ENCODE results near the gene URAD.
"Not testable (repeated sequence)": the region's sequence is repeated elsewhere in the genome, so short reads cannot be mapped to it uniquely, and the experiment has no call there.

The URAD gene

GRCh38 chr13:27972478-27972820 is 16.0 kb downstream of the URAD start:
- Histone ChIP-seq H3K4me3 (no peak overlapping the region), H3K27ac (no peak overlapping the region)

- Histone ChIP-seq H3K4me3 (no peak overlapping the region), H3K27ac (no peak overlapping the region)
Measured at GRCh38 chr13:27971776-27972477, 16.6 kb downstream of the URAD start.

GRCh38 chr13:27971236-27971645 is 17.3 kb downstream of the URAD start:
- no peak overlapping the region for H3K4me3 ChIP-seq
- H3K27ac ChIP-seq = no peak overlapping the region

- H3K4me3 ChIP-seq = no peak overlapping the region
- H3K27ac ChIP-seq = no peak overlapping the region
Measured at GRCh38 chr13:27970382-27971235, 17.9 kb downstream of the URAD start.

- Histone ChIP-seq H3K4me3 (no peak overlapping the region), H3K27ac (no peak overlapping the region)
Measured at GRCh38 chr13:27969866-27970229, 18.6 kb downstream of the URAD start.

- Histone ChIP-seq H3K27ac (no peak within 1 kb of the TSS), H3K4me3 (no peak within 1 kb of the TSS)
Measured at GRCh38 chr13:27969082-27969865, 19.2 kb downstream of the URAD start, which contains the start of gene CDX2. Gene CDX2, minus strand, starts transcription at chr13:27969315. Its CDS starts 309 bp downstream, at chr13:27969006.

- no peak overlapping the region for H3K27ac ChIP-seq
- H3K4me3 ChIP-seq = no peak overlapping the region
Measured at GRCh38 chr13:27968316-27969081, 20.0 kb downstream of the URAD start.

- no peak overlapping the region for H3K4me3 ChIP-seq
- H3K27ac ChIP-seq = no peak overlapping the region
Measured at GRCh38 chr13:27967736-27968315, 20.7 kb downstream of the URAD start.

- H3K27ac ChIP-seq = no peak overlapping the region
- no peak overlapping the region for H3K4me3 ChIP-seq
Measured at GRCh38 chr13:27967203-27967735, 21.2 kb downstream of the URAD start.

- H3K4me3 ChIP-seq = no peak overlapping the region
- no peak overlapping the region for H3K27ac ChIP-seq
Measured at GRCh38 chr13:27966641-27967202, 21.8 kb downstream of the URAD start.

GRCh38 chr13:27965740-27966640 is 22.5 kb downstream of the URAD start:
- H3K27ac ChIP-seq = no peak overlapping the region
- H3K4me3 ChIP-seq = no peak overlapping the region

GRCh38 chr13:27965343-27965739 is 23.2 kb downstream of the URAD start:
- H3K4me3 ChIP-seq = no peak overlapping the region
- no peak overlapping the region for H3K27ac ChIP-seq

- no peak overlapping the region for H3K4me3 ChIP-seq
- H3K27ac ChIP-seq = no peak overlapping the region
Measured at GRCh38 chr13:27964741-27965323, 23.7 kb downstream of the URAD start.

GRCh38 chr13:27964206-27964605 is 24.3 kb downstream of the URAD start:
- H3K4me3 ChIP-seq, H3K27ac ChIP-seq: not testable (repeated sequence)

GRCh38 chr13:27963491-27963890 is 25.0 kb downstream of the URAD start:
- H3K27ac ChIP-seq = no peak overlapping the region
- no peak overlapping the region for H3K4me3 ChIP-seq

- H3K4me3 ChIP-seq = no peak overlapping the region
- no peak overlapping the region for H3K27ac ChIP-seq
Measured at GRCh38 chr13:27962982-27963381, 25.5 kb downstream of the URAD start.

GRCh38 chr13:27962128-27962841 is 26.2 kb downstream of the URAD start:
- Histone ChIP-seq H3K4me3 (no peak overlapping the region), H3K27ac (no peak overlapping the region)

All from skin epidermis (tissue), 12 donors.